Measurements from ENCODE around the gene POMT2.

POMT2 gene

DNA sequence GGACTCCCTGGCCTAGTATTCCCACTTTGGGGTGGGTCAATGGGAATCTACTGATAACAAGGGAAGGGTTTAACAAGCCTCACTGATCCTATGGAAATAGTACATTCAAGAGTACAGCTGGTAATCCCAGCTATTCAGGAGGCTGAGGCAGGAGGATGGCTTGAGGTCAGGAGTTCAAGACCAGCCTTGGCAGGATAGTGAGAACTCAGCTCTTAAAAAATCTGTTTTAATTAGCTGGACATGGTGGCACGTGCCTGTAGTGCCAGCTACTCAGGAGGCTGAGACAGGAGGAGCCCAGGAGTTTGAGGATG, 4.5 kb downstream of the POMT2 start:
- TF ChIP-seq GATA3 (IDR thresholded peaks at IDR 0.05; ENCODE audit: low read depth, low read length) (no peak), GATA2 (IDR thresholded peaks at IDR 0.05; ENCODE audit: low read depth, low read length) (no peak)

- TF ChIP-seq GATA2 (IDR thresholded peaks at IDR 0.05; ENCODE audit: low read depth, low read length) (no peak), GATA3 (IDR thresholded peaks at IDR 0.05; ENCODE audit: low read depth, low read length) (no peak)
Observed at GRCh38 chr14:77314539-77315457, 5.9 kb downstream of the POMT2 start.

DNA sequence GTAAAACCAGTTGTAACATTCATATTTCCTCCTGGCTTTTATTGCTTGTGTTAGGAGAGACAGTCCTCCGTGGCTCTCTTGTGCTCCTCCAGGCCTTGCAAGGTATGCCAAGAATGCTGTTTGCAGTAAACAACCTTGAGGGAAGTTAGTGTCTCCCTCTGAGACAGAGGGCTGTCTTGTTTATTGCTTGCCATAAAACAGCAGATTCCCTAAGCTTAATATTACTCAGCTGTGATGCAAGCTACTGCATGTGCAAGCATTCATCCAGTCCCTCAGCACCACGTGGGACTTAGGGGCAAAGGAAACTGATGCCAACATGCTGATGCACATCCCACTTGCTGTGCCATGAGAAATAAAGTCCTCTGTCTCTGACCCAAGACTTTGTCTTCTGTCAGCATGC, 6.6 kb downstream of the POMT2 start:
- TF ChIP-seq GATA2 (IDR thresholded peaks at IDR 0.05; ENCODE audit: low read depth, low read length) (no peak), GATA3 (IDR thresholded peaks at IDR 0.05; ENCODE audit: low read depth, low read length) (no peak)

- TF ChIP-seq GATA3 (IDR thresholded peaks at IDR 0.05; ENCODE audit: low read depth, low read length) = no peak
- peak; percentile 36; the same call in 1 of the 2 replicates for TF ChIP-seq GATA2 (IDR thresholded peaks at IDR 0.05; ENCODE audit: low read depth, low read length)
Observed at GRCh38 chr14:77313371-77313770, 7.3 kb downstream of the POMT2 start.

- no peak for TF ChIP-seq GATA2 (IDR thresholded peaks at IDR 0.05; ENCODE audit: low read depth, low read length)
- no peak for TF ChIP-seq GATA3 (IDR thresholded peaks at IDR 0.05; ENCODE audit: low read depth, low read length)
Observed at GRCh38 chr14:77311217-77311616, 9.5 kb downstream of the POMT2 start.

- TF ChIP-seq GATA2 (IDR thresholded peaks at IDR 0.05; ENCODE audit: low read depth, low read length) = no peak
- TF ChIP-seq GATA3 (IDR thresholded peaks at IDR 0.05; ENCODE audit: low read depth, low read length) = no peak
Observed at GRCh38 chr14:77310026-77310425, 10.7 kb downstream of the POMT2 start.

GRCh38 chr14:77309131-77309530, 11.6 kb downstream of the POMT2 start:
- TF ChIP-seq GATA3 (IDR thresholded peaks at IDR 0.05; ENCODE audit: low read depth, low read length) (no peak), GATA2 (IDR thresholded peaks at IDR 0.05; ENCODE audit: low read depth, low read length) (no peak)

GRCh38 chr14:77306851-77307496, 13.7 kb downstream of the POMT2 start:
- TF ChIP-seq GATA2 (IDR thresholded peaks at IDR 0.05; ENCODE audit: low read depth, low read length) (no peak), GATA3 (IDR thresholded peaks at IDR 0.05; ENCODE audit: low read depth, low read length) (no peak)

DNA sequence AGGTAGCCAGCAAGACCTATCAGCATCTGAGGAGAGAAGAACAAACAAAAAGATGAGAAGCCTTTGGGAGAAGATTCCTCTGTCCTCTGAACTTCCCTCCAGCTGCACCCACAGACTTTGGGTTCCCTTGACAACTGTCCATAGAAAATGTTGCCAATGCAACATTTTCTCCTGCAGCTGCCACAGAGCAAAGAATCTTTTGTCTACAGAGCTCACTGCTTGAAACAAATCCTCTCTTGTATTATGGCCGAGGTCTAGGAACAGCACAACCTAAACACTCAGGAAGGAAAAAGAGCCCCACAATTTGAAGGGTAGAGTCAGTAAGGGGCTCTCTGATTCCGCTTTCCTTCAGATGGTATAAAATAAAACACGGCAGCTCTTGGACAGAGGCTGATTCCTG, 14.3 kb downstream of the POMT2 start:
- TF ChIP-seq GATA2 (IDR thresholded peaks at IDR 0.05; ENCODE audit: low read depth, low read length) (no peak), GATA3 (IDR thresholded peaks at IDR 0.05; ENCODE audit: low read depth, low read length) (no peak)

- TF ChIP-seq GATA2 (IDR thresholded peaks at IDR 0.05; ENCODE audit: low read depth, low read length) (no peak), GATA3 (IDR thresholded peaks at IDR 0.05; ENCODE audit: low read depth, low read length) (no peak)
Observed at GRCh38 chr14:77305696-77306095, 15.0 kb downstream of the POMT2 start.

- no peak for TF ChIP-seq GATA3 (IDR thresholded peaks at IDR 0.05; ENCODE audit: low read depth, low read length)
- TF ChIP-seq GATA2 (IDR thresholded peaks at IDR 0.05; ENCODE audit: low read depth, low read length) = no peak
Observed at GRCh38 chr14:77303417-77304156, 17.1 kb downstream of the POMT2 start.

- no peak for TF ChIP-seq GATA3 (IDR thresholded peaks at IDR 0.05; ENCODE audit: low read depth, low read length)
- no peak for TF ChIP-seq GATA2 (IDR thresholded peaks at IDR 0.05; ENCODE audit: low read depth, low read length)
Observed at GRCh38 chr14:77302926-77303325, 17.8 kb downstream of the POMT2 start.

DNA sequence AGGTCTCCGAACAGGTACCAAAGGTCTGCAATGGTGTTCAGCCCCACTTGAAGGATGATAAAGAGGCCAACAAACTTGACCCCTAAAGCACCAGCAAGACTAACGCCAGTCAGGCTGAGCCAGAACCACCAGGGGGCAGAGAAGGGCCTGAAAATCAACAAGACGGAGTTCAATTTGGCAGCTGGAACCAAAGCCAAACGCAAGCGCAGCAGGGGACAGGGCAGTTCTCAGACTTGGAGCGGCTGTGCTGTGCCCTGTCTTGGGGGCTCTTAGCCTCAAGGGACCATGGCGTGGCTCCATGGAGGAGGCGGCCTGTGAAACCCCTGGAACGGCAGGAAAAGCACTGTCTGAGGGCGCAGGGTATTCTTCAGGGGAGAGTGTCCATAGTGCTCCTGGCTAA, 19.6 kb downstream of the POMT2 start:
- TF ChIP-seq GATA2 (IDR thresholded peaks at IDR 0.05; ENCODE audit: low read depth, low read length) (no peak), GATA3 (IDR thresholded peaks at IDR 0.05; ENCODE audit: low read depth, low read length) (no peak)

GRCh38 chr14:77299771-77300170, 20.9 kb downstream of the POMT2 start:
- no peak for TF ChIP-seq GATA2 (IDR thresholded peaks at IDR 0.05; ENCODE audit: low read depth, low read length)

All from SH-SY5Y (cell line).